CD1c-positive myeloid dendritic cell (primary cell): ENCODE results near the gene MIF.
"Not testable (repeated sequence)": the region's sequence is repeated elsewhere in the genome, so short reads cannot be mapped to it uniquely, and the experiment has no call there.

Experiments
- DNase-seq: peaks from one replicate; pipeline ENCODE4 v3.0.0-alpha.2; 2016; ENCODE audit errors: extremely low spot score

Gene MIF

DNA sequence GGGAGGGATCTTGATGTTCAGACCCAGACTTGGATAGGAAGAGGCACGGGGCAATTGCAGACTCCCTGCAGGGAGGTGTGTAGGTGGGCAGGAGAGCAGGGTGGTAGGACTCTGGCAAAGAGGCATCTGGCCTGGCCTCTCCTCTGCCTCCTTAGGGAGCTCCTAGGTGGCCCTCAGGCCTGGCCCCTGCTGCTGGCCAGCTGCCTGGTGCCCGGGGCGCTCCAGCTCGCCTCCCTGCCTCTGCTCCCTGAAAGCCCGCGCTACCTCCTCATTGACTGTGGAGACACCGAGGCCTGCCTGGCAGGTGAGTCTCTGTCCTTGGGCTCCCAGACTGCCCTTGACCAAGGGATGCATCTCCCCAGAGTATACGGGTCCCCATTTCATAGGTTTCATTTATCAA is 16.6 kb upstream of the MIF start:
- DNase-seq = no peak

DNA sequence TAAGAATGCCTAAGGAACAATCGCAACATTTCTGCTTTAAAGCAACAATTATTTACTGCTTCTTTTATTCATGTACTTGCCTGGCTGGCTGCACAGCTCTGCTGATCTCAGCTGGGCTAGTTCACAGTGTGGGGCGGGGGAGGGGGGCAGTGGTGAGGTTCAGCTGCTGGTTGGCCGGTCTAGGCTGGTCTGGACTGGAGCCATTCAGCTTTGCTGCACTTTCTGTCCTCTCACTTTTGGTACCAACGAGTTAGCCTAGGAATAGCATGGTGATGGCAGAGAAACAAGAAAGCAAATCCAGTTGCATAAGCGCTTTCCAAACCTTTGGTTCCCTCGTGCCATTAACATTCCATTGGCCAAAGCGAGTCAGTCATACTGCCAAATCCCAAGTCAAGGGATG is 16.0 kb upstream of the MIF start:
- DNase-seq = no peak

DNA sequence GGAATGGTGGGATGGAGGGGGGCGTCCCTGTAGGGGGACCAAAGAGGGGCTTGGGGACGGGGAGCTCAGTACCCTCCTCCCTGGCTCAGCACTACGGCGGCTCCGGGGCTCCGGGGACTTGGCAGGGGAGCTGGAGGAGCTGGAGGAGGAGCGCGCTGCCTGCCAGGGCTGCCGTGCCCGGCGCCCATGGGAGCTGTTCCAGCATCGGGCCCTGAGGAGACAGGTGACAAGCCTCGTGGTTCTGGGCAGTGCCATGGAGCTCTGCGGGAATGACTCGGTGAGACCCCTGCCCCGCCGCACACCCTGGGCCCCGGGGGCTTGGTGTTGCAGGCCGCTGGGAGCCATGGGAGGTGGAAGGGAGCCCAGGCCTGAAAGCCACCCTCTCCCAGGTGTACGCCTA is 11.8 kb upstream of the MIF start:
- no peak for DNase-seq

DNA sequence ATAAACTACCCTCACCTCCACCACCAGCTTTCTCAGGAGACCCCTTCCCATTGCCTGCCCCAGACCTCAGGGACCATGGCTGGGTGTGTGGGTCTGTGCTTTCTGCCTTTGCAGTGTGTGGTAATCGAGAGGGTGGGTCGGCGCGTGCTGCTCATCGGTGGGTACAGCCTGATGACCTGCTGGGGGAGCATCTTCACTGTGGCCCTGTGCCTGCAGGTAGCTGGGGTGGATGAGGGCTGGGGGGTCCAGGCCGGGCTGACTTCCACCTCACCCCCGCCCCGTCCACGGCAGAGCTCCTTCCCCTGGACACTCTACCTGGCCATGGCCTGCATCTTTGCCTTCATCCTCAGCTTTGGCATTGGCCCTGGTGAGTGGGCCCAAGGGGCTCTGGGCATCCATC is 10.5 kb upstream of the MIF start:
- no peak for DNase-seq

DNA sequence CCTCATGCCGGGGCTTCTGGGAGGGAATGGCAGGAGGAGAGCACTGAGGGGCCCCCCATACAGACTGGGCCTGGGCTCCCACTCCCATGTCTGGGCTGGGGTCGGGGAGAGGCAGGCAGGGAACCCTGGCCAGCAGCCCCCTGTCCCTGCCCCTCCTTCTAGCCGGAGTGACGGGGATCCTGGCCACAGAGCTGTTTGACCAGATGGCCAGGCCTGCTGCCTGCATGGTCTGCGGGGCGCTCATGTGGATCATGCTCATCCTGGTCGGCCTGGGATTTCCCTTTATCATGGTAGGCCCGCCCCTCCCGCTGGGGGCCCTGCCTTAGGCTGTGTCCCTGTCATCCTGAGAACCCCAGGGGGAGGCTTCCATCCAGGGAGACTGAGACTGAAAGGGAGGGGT is 10.0 kb upstream of the MIF start:
- DNase-seq = no peak

DNA sequence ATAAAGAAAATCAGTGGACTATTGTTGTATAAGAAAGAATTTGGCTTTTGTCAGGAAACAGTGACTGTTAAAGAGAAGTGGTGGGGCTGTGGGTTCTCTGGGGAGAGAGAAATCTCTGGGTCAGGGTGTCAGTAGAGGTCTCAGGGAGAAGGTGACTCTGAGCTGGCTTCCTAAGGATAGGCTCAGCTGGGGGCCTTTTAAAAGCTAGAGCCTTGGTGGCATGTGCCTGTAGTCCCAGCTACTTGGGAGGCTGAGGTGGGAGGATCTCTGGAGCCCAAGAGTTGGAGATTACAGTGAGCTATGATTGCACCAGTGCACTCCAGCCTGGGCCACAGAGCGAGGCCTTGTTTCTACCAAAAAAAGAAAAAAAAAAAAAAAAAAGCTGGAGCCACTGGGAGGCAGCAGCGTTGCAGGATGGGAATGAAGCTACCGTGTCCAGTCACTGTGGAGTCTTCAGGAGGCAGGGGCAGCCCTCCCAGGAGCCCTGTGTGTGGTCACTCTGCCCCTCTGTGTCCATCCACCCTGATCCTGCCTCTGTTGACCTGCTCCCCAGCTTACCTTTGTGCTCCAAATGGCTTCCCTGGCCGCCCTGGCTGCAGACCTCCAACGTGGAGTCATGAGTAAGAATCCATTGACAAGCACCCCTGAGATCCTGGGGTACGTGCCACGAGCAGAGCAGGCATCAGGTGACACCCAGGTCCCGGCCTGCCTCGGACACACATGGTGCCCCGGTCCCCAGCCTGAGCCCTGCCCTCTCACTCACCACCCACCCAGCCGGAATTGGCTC is 5.4 kb upstream of the MIF start:
- DNase-seq = no peak

DNA sequence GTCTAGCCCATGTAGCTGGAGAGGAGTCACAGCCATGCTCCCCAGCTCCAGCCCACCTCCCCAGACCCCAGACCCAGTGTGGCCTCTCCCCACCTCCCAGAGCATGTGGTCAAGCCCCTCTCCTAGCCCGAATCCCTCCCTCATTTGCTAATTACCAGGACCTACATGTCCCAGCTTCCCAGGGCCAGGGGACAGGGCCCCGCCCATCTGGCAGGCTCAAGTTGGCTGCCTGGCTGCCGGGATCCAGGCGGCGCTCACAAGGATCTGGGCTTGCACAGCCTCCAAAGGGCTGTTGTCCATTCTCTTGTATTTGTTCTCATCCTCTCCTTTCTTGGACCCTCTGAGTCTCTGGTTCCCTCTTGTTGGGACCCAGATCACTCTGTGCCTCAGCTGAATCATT is 4.6 kb upstream of the MIF start:
- DNase-seq = no peak

DNA sequence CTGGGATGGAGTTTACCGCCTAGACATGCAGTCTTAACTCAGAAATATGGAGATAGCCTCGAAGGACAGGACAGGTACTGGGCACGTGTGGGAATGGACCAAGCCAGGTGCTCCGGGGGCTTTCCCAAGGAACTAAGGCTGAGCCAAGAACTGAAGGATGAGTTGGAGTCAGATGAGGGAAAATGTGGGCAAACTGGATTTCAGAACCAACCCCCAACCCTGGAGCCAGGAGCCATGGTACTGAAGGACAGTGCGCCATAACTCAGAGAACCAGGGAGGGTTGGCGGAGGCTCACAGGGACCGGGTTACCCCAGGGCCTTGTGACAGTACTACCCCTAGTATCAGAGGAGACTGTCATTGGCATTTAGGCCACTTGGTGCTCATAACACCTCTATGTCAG is 2.5 kb upstream of the MIF start:
- no peak for DNase-seq

DNA sequence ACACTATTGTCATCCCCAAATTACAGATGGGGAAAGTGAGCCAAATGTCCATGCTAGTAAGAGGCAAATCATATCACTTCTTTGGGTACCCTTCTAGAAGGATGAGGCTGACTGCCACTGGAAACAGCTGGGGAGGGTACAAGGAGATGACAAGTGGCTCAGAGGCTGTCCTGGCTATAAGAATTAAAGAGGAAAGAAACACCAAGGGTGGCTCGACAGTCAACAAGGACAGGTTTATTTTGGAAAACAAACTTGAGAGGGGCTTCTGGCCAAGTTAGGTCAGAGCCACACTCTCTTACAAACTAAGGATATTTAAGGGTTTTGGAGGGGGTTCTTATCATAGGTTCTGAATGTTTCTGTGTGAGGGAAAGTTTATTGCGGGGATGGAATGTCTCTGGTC is 2.1 kb upstream of the MIF start:
- no peak for DNase-seq

DNA sequence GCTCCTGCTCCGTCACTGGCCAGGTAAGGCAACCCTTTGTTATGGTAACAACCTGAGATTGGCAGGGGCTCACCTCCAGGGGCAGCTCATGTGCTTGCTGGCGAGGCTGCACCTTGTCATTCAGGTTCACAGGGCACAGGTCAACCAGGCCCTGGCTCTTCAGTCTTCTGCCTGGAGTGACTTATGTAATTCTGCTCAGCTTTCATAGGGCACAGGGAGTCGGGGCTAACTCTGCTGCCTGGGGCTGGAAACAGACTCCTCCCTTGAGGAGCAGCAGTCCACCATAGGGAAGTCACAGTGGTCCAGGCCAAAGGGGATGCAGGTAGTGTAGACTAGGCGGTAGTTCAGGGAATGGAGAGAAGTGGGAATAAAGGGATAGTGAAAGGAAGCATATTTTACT is 1.5 kb upstream of the MIF start:
- no peak for DNase-seq

DNA sequence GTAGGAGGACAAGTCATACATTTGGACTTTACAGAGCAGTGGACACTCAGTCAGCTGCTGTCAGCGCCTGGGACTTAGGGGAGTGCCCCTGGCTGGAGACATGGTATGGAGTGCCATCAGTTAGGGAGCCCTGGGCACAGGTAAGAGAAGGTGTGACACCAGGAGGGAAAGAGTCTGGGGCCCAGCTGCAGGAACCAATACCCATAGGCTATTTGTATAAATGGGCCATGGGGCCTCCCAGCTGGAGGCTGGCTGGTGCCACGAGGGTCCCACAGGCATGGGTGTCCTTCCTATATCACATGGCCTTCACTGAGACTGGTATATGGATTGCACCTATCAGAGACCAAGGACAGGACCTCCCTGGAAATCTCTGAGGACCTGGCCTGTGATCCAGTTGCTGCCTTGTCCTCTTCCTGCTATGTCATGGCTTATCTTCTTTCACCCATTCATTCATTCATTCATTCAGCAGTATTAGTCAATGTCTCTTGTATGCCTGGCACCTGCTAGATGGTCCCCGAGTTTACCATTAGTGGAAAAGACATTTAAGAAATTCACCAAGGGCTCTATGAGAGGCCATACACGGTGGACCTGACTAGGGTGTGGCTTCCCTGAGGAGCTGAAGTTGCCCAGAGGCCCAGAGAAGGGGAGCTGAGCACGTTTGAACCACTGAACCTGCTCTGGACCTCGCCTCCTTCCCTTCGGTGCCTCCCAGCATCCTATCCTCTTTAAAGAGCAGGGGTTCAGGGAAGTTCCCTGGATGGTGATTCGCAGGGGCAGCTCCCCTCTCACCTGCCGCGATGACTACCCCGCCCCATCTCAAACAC is 850 bp upstream of the MIF start:
- no peak for DNase-seq

DNA sequence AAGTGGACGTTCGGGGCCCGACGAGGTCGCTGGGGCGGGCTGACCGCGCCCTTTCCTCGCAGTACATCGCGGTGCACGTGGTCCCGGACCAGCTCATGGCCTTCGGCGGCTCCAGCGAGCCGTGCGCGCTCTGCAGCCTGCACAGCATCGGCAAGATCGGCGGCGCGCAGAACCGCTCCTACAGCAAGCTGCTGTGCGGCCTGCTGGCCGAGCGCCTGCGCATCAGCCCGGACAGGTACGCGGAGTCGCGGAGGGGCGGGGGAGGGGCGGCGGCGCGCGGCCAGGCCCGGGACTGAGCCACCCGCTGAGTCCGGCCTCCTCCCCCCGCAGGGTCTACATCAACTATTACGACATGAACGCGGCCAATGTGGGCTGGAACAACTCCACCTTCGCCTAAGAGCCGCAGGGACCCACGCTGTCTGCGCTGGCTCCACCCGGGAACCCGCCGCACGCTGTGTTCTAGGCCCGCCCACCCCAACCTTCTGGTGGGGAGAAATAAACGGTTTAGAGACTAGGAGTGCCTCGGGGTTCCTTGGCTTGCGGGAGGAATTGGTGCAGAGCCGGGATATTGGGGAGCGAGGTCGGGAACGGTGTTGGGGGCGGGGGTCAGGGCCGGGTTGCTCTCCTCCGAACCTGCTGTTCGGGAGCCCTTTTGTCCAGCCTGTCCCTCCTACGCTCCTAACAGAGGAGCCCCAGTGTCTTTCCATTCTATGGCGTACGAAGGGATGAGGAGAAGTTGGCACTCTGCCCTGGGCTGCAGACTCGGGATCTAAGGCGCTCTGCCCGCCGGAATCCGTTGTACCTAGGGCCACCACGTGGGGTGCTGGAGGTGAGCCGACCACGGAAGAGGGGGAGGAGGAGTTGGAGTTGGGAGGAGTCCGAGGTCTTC is 771 bp downstream of the MIF start:
- peak; percentile 59 for DNase-seq

DNA sequence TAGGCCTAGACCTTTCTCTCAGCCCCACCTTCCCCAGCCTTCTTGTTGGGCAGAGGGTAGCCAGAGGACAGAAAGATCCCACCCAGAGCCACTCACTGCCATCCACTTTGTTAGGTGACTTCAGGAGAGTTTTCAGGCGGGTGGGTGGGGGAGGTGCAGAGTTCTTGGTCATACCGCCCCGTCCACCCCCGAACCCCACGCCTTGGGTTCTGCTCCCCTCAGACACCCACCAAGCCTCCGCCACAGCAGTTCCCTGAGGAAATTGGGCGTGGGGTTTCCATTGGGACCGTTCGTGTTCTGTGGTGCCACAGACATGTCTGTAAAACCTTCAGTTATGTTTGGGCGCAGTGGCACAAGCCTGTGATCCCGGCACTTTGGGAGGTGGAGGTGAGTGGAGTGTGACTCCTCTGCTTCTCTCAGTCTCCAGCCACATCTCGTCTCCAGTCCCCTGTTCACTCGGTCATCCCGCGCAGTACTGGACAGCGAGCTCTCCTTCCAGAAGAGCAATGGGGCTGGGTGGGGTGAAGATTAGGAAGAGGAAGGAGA is 1.5 kb downstream of the MIF start:
- DNase-seq = no peak

DNA sequence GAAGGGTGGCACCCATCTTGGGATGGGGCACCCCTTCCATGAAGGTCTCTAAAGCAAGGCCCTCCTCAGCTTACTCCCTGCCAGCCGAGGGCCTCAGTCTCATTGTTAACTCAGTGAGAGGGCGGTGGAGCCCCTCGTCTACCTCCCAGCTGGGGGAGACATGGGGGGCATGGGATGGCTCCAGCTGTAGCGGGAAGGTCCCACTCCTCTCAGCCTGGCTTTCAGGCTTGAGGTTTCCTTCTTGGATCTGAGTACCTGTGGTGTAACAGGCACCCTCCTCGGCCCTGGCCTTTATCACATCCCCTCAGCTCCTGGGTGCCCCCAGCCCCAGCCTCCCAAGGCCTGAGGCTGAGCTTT is 2.0 kb downstream of the MIF start:
- no peak for DNase-seq

DNA sequence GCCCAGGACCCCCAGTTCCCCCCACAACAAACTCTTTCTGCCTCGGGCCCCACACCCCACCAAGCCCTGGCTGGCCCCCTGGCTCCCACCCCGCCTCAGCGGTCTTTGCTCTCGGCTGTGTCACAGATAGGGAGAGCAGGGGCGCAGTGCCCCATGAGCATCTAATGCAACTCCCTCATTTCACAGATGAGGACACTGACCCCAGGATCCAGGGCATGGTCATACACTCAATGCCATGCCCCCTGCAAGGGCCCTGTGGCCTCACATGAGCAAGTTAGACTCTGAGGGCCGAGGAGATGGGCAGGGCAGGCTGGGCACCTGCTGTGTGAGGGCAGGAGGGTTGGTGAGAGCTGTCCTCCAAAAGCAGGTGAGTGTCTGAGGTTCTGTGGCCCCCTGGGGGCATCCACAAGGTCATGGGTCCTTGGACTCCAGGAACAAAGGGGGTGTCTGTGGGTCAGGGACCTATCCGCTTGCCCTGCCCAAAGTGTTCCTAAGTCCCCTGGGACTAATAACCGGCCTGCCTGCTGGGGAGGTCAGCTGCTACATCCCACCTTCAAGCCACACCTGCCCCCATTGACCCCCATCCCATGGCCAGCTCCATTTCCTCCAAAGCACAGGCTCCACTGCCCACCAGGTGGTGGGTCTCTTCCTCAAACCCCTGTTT is 2.5 kb downstream of the MIF start:
- no peak for DNase-seq

DNA sequence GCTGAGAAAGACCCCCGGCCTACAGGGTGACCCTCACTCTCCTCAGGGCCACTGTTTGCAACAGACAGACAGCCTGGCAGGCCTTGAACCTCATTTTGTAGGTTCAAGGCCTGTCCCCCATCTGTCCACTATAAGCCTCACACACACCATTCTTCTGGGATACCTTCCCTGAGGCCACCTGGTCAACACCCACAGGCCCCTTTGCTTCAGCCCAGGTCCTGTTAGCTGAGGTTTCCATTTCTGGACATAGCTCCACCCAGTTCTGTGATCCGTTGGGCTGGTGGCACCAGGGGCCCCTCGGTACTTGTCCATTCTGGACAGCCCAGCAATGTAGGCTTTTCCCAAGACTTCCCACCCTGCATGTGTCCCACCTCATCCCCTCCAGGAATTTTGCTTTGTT is 3.1 kb downstream of the MIF start:
- no peak for DNase-seq

DNA sequence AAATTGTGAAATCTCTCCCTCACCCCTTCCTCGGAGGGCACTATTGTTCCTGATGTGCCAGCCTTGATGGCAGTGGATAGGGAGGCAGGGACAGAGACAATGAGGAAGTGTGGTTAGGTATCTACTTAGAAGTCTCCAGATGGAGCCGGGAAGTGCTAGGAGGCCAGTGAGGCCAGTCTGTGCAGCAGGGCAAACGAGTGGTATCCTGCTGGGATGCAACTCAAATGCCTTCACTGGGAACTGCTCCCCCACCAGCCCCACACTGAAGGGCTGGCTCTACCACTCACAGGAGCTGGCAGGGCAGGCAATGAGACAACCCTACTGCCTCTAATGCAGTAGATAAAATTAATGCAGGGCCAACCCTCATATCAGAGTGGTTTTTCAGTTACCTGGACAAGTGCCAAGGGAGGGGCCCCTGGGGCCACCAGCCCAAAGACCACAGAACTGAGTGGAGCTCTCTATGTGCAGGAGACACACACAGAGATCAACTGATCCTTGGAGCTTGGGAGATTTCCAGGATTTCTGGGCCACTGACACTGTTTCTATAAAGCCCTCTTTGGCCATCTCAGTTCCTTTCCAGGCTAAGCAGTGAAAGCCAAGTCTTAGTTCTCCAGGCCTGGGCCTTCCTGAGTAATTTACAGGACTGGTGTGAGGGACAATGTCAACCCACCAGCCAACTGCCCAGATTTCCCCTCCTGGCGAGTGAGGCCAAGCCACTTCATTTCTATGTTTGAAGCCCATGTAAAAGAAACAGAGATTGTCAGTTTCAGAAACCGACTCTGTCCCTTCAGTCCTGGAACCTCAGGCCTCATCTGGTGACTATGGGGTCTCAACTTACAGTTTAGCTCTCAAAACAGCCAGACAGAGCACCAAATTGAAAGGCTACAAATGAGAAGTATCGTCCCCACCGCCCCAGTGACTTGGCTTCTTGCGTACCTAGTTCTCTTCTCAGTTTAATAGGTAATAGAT is 4.1 kb downstream of the MIF start:
- no peak for DNase-seq

DNA sequence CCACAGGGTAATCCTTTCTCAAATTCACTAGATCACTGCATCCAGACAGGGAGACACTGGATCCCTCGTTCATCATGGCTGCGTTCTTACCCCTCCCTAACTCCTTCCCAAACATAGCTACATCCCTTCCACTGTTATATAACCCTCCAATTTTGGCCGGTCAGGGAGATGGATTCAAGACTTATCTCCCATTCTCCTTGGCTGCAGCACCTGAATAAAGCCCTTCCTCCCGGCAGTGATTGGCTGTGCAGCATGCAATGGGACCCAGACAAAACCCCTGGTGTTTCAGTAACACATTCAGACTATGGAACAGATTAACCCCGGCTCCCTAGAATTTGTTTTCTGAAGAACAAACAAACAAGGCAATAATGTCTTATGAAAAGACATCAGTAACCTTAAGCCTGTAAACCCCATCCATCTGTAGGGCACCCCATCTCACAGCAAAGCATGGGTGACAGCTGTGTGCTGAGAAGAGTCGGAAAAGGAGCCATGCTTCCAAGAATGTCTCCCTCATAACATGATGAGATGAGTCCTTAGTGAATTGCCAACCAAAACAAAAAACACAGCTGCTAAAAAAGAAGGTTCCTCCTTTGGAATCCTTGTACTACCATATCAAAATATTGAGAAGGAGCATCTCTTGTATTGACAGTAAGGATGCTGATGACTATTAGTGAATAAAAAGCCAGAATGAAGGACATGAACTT is 5.0 kb downstream of the MIF start:
- no peak for DNase-seq

DNA sequence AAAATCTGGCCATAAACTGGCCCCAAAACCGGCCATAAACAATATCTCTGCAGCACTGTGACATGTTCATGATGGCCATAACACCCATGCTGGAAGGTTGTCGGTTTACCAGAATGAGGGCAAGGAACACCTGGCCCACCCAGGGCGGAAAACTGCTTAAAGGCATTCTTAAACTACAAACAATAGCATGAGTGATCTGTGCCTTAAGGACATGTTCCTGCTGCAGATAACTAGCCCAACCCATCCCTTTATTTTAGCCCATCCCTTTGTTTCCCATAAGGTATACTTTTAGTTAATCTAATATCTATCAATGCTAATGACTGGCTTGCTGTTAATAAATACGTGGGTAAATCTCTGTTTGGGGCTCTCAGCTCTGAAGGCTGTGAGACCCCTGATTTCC is 6.0 kb downstream of the MIF start:
- not testable (repeated sequence) for DNase-seq

DNA sequence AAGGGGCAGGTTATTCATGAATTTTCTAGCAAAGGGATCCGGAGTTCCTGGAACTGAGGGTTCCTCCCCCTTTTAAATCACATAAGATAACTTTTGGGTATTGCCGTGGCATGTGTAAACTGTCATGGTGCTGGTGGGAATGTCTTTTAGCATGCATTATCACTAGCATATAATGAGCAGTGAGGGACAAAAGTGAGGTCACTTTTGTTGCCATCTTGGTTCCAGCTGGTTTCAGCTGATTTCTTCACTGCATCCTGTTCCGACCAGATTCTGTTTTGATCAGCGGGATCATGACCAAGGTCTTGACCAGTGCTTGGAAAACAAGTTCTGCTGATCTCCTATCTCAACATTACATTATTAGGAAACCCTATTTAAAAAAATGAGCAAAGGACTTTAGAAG is 7.4 kb downstream of the MIF start:
- no peak for DNase-seq
